HG03097 (cell line): Measurements from ENCODE around the gene NIBAN1.
A peak's percentile ranks its signal among the peaks of the same experiment; 100 is the strongest.
"Not testable (repeated sequence)": the region's sequence is repeated elsewhere in the genome, so short reads cannot be mapped to it uniquely, and the experiment has no call there.

ENCODE experiments used
- ATAC-seq: cut with Tn5 transposase; IDR thresholded peaks from one replicate; pipeline ENCODE4 v1.9.1; 2021; ENCODE audit not compliant: unreplicated experiment, low FRiP score

Gene NIBAN1

GRCh38 chr1:184974837-184975115 lies 468 bp upstream of the NIBAN1 start:
- ATAC-seq = no peak

DNA sequence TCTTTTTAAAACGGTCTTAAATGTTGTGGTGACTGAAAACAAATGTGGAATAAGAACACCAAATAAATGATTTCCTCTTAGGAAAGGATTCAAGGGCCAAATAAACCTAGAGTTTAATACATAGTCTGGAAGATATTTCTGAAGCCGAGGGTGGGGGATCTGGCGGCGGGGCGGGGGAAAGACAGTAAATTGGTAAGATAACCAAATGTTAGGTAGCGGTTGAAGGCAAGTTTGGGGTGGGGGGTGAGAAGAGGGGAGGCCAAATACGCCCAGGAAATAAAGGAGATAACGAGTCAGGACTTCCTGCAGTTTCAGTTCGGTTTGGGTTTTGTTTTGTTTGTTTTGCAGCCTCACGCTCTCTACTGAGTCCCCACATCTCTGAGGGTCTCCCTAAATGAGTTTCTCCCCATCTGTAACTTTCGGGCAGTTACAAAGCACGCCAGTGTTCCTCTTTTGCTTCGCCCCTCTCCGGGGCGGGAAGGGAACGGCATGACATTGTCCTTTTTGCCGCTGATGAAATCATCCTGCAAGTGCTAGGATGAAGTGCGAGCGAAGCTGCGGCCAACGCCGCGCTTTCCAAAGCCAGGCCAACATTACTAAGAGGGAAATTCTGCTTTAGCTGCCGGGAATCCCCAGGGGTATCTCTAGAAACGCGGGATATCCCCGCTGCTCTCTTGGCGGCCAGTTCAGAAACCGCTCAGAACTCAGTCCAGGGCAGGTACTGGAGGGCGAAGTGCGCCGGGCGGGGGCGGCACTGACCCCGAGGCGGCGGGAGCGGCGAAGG lies 844 bp downstream of the NIBAN1 start:
- peak; percentile 58 for ATAC-seq

GRCh38 chr1:184972315-184973055 lies 1.8 kb downstream of the NIBAN1 start:
- no peak for ATAC-seq

- ATAC-seq = no peak
These were observed 2.6 kb downstream of the NIBAN1 start for GRCh38 chr1:184971522-184972265.

DNA sequence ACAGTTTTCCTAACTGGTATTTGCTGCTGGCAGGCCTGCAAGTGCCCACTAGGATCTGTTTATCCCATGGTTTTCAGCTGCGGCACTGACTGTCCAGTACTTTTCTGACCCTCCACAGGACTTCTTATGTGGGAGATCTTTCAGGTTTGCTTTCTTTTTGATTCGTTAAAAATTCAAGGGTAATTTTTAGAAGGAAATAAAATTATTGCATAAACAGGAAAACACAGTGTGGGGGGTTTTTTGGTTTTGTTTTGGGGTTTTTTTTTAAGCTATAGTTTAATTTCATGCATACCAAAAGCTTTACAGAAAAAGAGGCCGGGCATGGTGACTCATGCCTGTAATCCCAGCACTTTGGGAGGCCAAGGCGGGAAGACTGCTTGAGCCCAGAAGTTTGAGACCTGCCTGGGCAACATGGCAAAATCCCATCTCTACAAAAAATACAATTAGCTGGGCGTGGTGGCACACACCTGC lies 3.6 kb downstream of the NIBAN1 start:
- ATAC-seq = no peak

GRCh38 chr1:184966989-184967388 lies 7.3 kb downstream of the NIBAN1 start:
- no peak for ATAC-seq

DNA sequence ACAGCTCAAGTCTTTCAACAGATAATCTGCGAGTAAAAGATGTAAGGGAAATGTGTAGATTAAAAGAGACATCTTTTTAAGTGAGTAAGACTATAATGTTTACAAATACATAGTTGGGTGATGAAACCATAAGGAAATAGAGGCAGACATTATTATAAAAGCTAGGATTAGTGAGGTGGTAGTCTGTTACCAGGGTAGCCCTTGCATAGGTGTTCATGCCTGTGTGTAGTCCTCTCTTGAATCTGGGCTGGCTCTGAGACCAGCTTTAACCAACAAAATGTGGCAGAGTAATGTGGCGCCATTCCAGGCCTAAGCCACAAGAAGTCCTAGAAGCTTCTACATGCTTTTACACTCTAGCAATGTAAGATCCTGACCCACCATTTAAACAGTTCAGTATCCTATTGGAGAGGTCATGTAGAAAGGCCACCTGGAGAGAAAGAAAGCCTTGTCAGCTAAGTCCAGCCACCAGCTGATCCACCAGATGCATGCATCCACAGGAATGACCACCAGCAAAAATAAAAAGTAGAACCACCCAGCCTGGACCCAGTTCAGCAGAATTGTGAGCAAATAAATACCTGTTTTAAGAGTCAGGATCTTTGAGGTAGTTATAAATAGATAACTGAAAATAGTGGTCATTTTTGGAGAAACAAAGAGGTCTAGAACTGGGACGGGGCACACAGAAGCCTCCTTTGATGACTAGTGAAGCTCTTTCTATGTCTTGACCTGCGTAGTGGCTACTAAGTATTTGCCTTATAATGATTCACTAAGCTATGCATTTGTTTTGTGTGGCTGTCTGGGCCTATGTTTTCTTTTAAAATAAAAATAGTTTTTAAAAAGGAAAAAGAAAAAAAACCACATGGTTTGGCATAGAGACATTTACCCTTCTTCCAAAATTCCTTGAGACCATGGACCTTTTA lies 8.1 kb downstream of the NIBAN1 start:
- no peak for ATAC-seq

DNA sequence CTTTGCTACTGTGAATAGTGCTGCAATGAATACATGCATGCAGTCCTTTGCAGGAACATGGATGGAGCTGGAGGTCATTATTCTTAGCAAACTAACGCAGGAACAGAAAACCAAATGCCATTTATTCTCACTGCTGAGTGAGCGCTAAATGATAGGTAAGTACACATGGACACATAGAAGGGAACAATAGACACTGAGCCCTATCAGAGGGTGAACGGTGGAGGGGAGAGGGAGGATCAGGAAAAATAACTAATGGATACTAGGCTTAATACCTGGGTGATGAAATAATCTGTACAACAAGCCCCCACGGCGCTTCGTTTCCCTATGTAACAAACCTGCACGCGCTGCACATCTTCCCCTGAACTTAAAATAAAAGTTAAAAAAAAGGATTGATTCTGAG lies 8.9 kb downstream of the NIBAN1 start:
- ATAC-seq = no peak

DNA sequence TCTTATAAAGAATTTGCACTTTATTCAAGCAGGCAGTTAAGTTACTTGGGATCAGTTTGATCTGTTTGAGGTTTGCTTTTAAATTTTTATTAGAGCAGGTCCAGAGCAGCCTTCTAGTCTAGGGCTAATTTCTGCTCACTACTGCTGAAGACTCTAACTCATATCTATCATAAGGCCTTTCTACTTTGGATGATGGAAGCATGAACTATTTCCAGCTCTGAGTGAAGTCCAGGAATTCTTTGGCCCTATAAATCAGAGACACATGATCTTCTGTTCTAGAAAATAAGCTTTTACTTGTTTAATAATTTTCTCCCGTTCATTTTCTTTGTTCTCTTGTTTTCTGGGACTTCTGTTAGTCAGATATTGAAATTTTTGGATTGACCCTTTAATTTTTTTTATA lies 14.7 kb downstream of the NIBAN1 start:
- ATAC-seq = no peak

DNA sequence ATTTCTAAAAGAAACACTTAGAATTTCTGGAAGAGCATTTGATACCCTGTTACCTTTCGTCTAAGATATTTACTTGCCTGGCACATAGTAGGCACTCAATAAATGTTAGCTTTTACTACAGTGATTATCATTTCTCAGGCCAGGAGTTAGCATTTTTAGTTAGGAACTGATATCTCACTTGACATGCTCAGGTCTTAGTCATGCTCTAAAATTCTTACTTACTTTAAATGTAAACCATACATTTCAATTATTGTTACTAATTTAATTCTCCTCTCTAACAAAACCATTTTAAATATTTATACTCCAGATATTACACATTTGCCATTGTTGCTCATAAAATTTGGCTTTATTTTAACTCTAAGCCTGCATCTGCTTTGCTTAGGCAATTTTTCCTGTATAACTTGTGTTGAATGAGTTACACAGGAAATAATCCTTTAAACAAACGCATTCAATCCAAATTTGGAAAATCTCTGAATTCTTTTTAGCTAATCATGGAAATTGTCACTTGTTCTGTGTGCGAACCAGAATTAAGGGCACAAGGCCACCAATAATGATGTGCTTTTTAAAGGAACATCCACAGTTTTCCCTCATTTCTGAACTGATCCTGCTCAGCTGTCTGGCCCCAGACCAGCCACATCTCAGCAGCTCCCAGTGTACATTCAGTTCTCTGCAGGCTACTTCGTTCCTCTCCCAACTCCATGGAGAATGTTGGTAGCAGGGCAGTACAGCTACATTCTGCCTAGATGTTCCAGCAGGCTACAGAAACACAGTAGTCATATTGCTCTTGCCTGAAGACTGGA lies 15.6 kb downstream of the NIBAN1 start:
- ATAC-seq = no peak

DNA sequence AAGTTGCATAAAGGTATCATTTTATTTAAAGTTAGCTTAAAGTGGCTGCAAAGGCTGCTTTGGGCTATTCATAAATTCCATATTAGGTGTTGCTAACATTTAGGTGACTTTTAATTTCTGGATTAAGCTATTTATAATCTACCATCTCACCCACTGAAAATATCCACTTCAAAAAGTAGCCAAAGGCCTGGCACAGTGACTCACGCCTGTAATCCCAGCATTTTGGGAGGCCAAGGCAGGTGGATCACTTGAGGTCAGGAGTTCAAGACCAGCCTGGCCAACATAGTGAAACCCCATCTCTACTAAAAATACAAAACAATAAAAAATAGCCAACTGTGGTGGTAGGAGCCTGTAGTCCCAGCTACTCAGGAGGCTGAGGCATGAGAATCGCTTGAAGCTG lies 16.4 kb downstream of the NIBAN1 start:
- ATAC-seq = not testable (repeated sequence)

DNA sequence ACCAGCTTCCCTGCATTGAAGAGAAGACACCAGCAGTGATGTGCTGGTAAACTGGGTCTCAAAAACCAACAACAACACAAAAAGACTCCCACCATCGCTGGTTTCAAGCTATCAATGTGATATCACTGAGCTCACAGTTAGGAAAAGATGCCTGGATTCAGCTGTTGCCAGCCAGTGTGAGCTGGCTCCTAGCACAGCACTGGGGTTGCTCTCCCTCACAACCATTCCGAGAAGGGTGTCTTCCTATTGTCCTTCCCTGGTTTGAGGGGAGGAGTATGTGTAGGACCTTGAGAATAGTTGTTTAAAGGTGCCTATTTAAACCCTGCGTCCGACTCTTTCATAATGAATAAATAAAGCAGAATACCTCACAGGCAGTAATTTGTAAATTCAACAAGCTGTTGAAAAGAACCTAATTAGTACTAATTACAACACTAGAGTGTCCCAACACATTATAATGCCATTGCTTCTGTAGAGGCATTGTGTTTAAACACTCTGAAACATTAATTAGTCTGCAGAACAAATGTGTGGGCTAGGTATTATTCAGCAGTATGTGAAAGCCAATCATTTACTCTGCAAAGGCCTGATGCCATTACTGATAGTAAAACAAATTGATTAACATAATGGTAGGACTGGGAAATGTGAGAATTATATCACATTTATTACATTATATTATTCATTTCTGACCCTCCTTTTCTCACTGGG lies 17.2 kb downstream of the NIBAN1 start:
- no peak for ATAC-seq

DNA sequence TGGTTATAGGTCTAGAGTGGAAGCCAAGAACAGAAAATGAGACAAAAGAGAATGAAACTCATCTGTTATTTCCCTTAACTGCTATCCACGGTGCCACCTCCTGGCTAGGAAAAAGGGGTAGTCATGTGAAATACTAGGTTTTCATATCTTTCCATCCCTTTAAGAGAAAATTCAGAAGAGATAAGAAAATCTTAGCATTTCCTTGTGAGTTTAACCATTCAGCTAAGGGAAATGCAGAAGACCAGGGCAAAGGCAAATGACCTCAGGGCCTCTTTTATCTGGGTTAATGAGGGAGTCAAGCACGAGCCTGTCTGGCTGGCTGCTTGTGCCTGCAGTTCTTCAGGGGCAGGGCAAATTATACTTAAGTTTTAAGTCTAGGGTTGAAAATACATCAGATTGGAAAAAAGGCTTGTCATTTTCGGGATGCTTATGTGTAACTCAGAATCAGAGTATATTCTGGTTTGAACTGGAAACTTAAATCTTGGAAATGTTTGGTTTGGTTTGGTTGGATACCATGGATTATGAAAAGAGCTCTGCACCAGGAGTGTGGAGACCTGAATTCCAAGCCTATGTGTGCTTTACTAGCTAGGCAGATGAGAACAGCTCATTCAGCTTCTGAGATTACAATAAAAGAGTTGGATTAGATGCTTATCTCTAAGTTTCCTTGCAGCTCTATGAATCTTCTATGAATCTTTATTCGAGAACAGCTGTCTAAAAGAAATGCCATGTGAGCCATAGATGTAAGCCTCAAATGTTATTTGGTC lies 19.9 kb downstream of the NIBAN1 start:
- no peak for ATAC-seq

GRCh38 chr1:184953600-184954219 lies 20.6 kb downstream of the NIBAN1 start:
- no peak for ATAC-seq

- no peak for ATAC-seq
These were observed 21.9 kb downstream of the NIBAN1 start for GRCh38 chr1:184952428-184952827.

DNA sequence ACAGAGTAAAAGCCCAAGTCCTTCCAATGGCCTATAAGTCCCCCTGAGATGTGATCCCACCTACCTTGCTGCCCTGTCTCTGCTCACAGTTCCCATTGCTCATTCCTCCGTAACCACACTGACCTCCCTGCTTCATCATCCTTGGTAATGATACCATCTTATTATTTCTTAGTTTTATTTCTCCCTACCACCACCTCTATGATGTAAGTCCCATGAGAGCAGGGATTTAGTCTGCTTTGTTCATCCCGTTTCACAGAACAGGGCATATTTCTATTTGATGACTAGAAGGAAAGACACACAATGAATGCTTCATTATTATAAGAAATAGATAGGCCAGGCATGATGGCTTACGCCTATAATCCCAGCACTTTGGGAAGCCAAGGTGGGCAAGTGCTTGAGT lies 22.5 kb downstream of the NIBAN1 start:
- ATAC-seq = no peak

GRCh38 chr1:184950906-184951305 lies 23.4 kb downstream of the NIBAN1 start:
- ATAC-seq = no peak

- no peak for ATAC-seq
These were observed 24.1 kb downstream of the NIBAN1 start for GRCh38 chr1:184950227-184950626.
